Fibroblast of lung (primary cell): Measurements from ENCODE around the gene ATP5F1D. TPM values are rescaled to one million over a fixed set of nuclear protein-coding genes. Genes with fewer than 3 reads are reported as not detected.
A peak's percentile ranks its signal among the peaks of the same experiment; 100 is the strongest.

Experiments used
- DNase-seq, 2 donors: peaks; one replicate each; pipeline versions ENCODE4 v3.0.0 to v3.0.0-alpha.2; 2010; ENCODE audit warnings: low read depth in 2 of 2
- H2AFZ ChIP-seq: 2 replicates; pipeline ENCODE4 v1.5.1; 2012; ENCODE audit warnings: low read length, control low read depth, inconsistent platforms
- H3K27ac ChIP-seq: 2 replicates; pipeline ENCODE4 v1.5.1; 2011; ENCODE audit warnings: low read length, control low read depth; ENCODE audit not compliant: insufficient read depth
- H3K27me3 ChIP-seq: 2 replicates; pipeline ENCODE4 v1.5.1; 2011; ENCODE audit warnings: mild to moderate bottlenecking, low read length; ENCODE audit not compliant: control insufficient read depth, insufficient read depth
- H3K36me3 ChIP-seq: 2 replicates; pipeline ENCODE4 v1.5.1; 2011; ENCODE audit warnings: low read length; ENCODE audit not compliant: control insufficient read depth, insufficient read depth
- H3K4me1 ChIP-seq: 2 replicates; pipeline ENCODE4 v1.5.1; 2011; ENCODE audit warnings: low read length; ENCODE audit not compliant: control insufficient read depth, insufficient read depth; ENCODE audit errors: extremely low read depth
- H3K4me2 ChIP-seq: 2 replicates; pipeline ENCODE4 v1.5.1; 2011; ENCODE audit warnings: low read length, control low read depth; ENCODE audit not compliant: insufficient read depth; ENCODE audit errors: extremely low read depth
- H3K4me3 ChIP-seq, 4 experiments: fragments of 200-600 bp in 1 of 4; sonication (generic) in 1 of 4; replicated peaks in 1 of 4; 2 replicates each; pipeline ENCODE4 v1.5.1; 2011 to 2016; ENCODE audit warnings: low read length in 4 of 4, low read depth in 3 of 4, mild to moderate bottlenecking in 3 of 4, control low read depth in 2 of 4, inconsistent platforms in 1 of 4, mixed read lengths in 1 of 4; ENCODE audit not compliant: insufficient read depth in 1 of 4; ENCODE audit errors: control extremely low read depth in 1 of 4
- H3K79me2 ChIP-seq: 2 replicates; pipeline ENCODE4 v1.5.1; 2012; ENCODE audit warnings: mild to moderate bottlenecking, low read length, inconsistent platforms; ENCODE audit not compliant: control insufficient read depth, insufficient read depth
- H3K9ac ChIP-seq: 2 replicates; pipeline ENCODE4 v1.5.1; 2011; ENCODE audit warnings: mild to moderate bottlenecking, low read length, control low read depth; ENCODE audit not compliant: insufficient read depth
- H3K9me3 ChIP-seq: 2 replicates; pipeline ENCODE4 v1.5.1; 2012; ENCODE audit warnings: low read depth, low read length; ENCODE audit not compliant: control insufficient read depth, insufficient read depth
- H4K20me1 ChIP-seq: 2 replicates; pipeline ENCODE4 v1.5.1; 2011; ENCODE audit warnings: low read length; ENCODE audit not compliant: control insufficient read depth, insufficient read depth; ENCODE audit errors: extremely low read depth
- CTCF ChIP-seq, 2 donors: IDR thresholded peaks in 1 of 2; conservative IDR thresholded peaks in 1 of 2; 1 replicate in 1 of 2; 2 replicates in 1 of 2; pipeline ENCODE4 v1.5.1; 2011 to 2012; ENCODE audit warnings: low read length in 2 of 2, control low read depth in 1 of 2, inconsistent platforms in 1 of 2, low read depth in 1 of 2, mild to moderate bottlenecking in 1 of 2
- EZH2 ChIP-seq: IDR thresholded peaks from 2 replicates; pipeline ENCODE4 v1.5.1; 2012; ENCODE audit warnings: low read length, control low read depth, mild to moderate bottlenecking; ENCODE audit errors: missing control alignments
- polyA plus RNA-seq, 2 donors: library from polyadenylated mRNA; depleted of rRNA in 1 of 2; stranded (reverse) in 1 of 2; unstranded in 1 of 2; fragments of >200 nt; gene quantifications; 2 replicates each; pipeline ENCODE4 v1.2.1, GENCODE V29; 2011 to 2012; ENCODE audit warnings: missing spikeins in 1 of 2
- total RNA-seq: library from RNA; depleted of rRNA; stranded (reverse); fragments of >200 nt; gene quantifications from 2 replicates; pipeline ENCODE4 v1.2.1, GENCODE V29; 2014

The ATP5F1D gene
- total and polyA plus RNA-seq, 2 donors (not counting 1 experiment from before 2014, with no cell fraction given) = 20.5 to 53.8 TPM

- DNase-seq = no peak
- Histone ChIP-seq H4K20me1 (no peaks in the 10 kb centered on the region), H2AFZ (no peak overlapping the region), H3K9ac (peak overlapping the region; percentile 56), H3K4me1 (peaks cover 62% of the 10 kb centered on the region), H3K36me3 (peaks cover 39% of the 10 kb centered on the region), H3K27me3 (no peaks in the 10 kb centered on the region), H3K4me3 (no peak overlapping the region), H3K79me2 (peaks cover 40% of the 10 kb centered on the region), H3K4me2 (peak overlapping the region; percentile 26), H3K27ac (peak overlapping the region; percentile 95), H3K9me3 (no peaks in the 10 kb centered on the region)
- no peak for TF ChIP-seq EZH2
- TF ChIP-seq CTCF (conservative IDR thresholded peaks at IDR 0.05 in 1 of 2, IDR thresholded peaks at IDR 0.05 in 1 of 2; ENCODE audit: low read depth in 1 of 2, low read length in 2 of 2) = no peak
These were observed 17.2 kb downstream of the ATP5F1D start for GRCh38 chr19:1258707-1259205.

- Histone ChIP-seq H3K4me2 (no peak overlapping the region), H2AFZ (no peak overlapping the region), H3K9ac (peak overlapping the region; percentile 56), H4K20me1 (no peaks in the 10 kb centered on the region), H3K27me3 (no peaks in the 10 kb centered on the region), H3K4me3 (no peak overlapping the region), H3K4me1 (peaks cover 57% of the 10 kb centered on the region), H3K79me2 (peaks cover 34% of the 10 kb centered on the region), H3K9me3 (no peaks in the 10 kb centered on the region), H3K27ac (peak overlapping the region; percentile 95), H3K36me3 (peaks cover 33% of the 10 kb centered on the region)
- no peak for TF ChIP-seq CTCF (conservative IDR thresholded peaks at IDR 0.05 in 1 of 2, IDR thresholded peaks at IDR 0.05 in 1 of 2; ENCODE audit: low read depth in 1 of 2, low read length in 2 of 2)
- no peak for TF ChIP-seq EZH2
- peak; percentile 60 to 71 for DNase-seq
These were observed 17.8 kb downstream of the ATP5F1D start for GRCh38 chr19:1259206-1259875.

- DNase-seq = no peak
- peak overlapping the region; percentile 92 for H3K9ac ChIP-seq
- no peak overlapping the region for H2AFZ ChIP-seq
- peaks cover 26% of the 10 kb centered on the region for H3K79me2 ChIP-seq
- TF ChIP-seq EZH2 (no peak), CTCF (conservative IDR thresholded peaks at IDR 0.05 in 1 of 2, IDR thresholded peaks at IDR 0.05 in 1 of 2; ENCODE audit: low read depth in 1 of 2, low read length in 2 of 2) (no peak)
- no peaks in the 10 kb centered on the region for H3K9me3 ChIP-seq
- no peaks in the 10 kb centered on the region for H4K20me1 ChIP-seq
- H3K27ac ChIP-seq = peak overlapping the region; percentile 95
- peaks cover 55% of the 10 kb centered on the region for H3K4me1 ChIP-seq
- peaks cover 25% of the 10 kb centered on the region for H3K36me3 ChIP-seq
- H3K4me3 ChIP-seq = peak overlapping the region in 1 of 4 experiments; percentile 29
- H3K4me2 ChIP-seq = peak overlapping the region; percentile 3
- no peaks in the 10 kb centered on the region for H3K27me3 ChIP-seq
These were observed 18.6 kb downstream of the ATP5F1D start for GRCh38 chr19:1259876-1260748.
